SK-N-SH (cell line): ENCODE results near the gene RGL1. TPM values are rescaled to one million over a fixed set of nuclear protein-coding genes. Genes with fewer than 3 reads are reported as not detected.

Source experiments
- CTCF ChIA-PET: fragments of 300-600, 350-600 bp; formaldehyde crosslinking; extraction: SDS; loops from one replicate; lab custom pipeline; 2021; lab: Yijun Ruan, JAX
- POLR2A ChIA-PET: fragments of 350-600 bp; sonication (Branson Sonifier 250); formaldehyde crosslinking; extraction: SDS; loops from one replicate; lab custom pipeline; 2020; ENCODE audit warnings: antibody characterized with exemption, inconsistent platforms; lab: Yijun Ruan, JAX
- DNase-seq: peaks from one replicate; pipeline ENCODE4 v3.0.0; 2012
- H2AFZ ChIP-seq: fragments of 200-600 bp; sonication (generic); 2 replicates; pipeline ENCODE4 v1.8.1; 2016; ENCODE audit warnings: antibody characterized with exemption, mild to moderate bottlenecking, low read depth
- H3F3A ChIP-seq: fragments of 200-600 bp; sonication (generic); replicated peaks from 2 replicates; pipeline ENCODE3; 2016; ENCODE audit warnings: antibody characterized with exemption, mild to moderate bottlenecking; ENCODE audit not compliant: insufficient read depth
- H3K27ac ChIP-seq, 2 experiments: fragments of 200-500 bp in 1 of 2; fragments of 200-600 bp in 1 of 2; sonication (Bioruptor generic) in 1 of 2; sonication (generic), shearing (Covaris generic) in 1 of 2; 2 replicates each; pipeline versions ENCODE4 v1.5.1 to v1.6.1; 2014 to 2016; ENCODE audit warnings: low read depth in 2 of 2, inconsistent platforms in 1 of 2, low read length in 1 of 2, mild to moderate bottlenecking in 1 of 2, mixed read lengths in 1 of 2
- H3K27me3 ChIP-seq: fragments of 200-600 bp; sonication (generic), shearing (Covaris generic); 2 replicates; pipeline ENCODE4 v1.6.1; 2016; ENCODE audit warnings: mixed run types; ENCODE audit not compliant: insufficient read depth
- H3K36me3 ChIP-seq, 2 experiments: fragments of 200-500 bp in 1 of 2; fragments of 200-600 bp in 1 of 2; sonication (Bioruptor generic) in 1 of 2; sonication (generic) in 1 of 2; replicated peaks in 1 of 2; 2 replicates each; pipeline versions ENCODE3 to v1.5.1; 2014 to 2016; ENCODE audit warnings: low read length in 1 of 2, mild to moderate bottlenecking in 1 of 2; ENCODE audit not compliant: insufficient read depth in 2 of 2, control insufficient read depth in 1 of 2
- H3K4me1 ChIP-seq, 2 experiments: fragments of 200-500 bp in 1 of 2; fragments of 200-600 bp in 1 of 2; sonication (Bioruptor generic) in 1 of 2; sonication (generic), shearing (Covaris generic) in 1 of 2; 2 replicates each; pipeline versions ENCODE4 v1.5.1 to v1.6.1; 2014 to 2016; ENCODE audit warnings: low read depth in 1 of 2, low read length in 1 of 2, mixed run types in 1 of 2; ENCODE audit not compliant: insufficient read depth in 2 of 2, control insufficient read depth in 1 of 2
- H3K4me2 ChIP-seq: fragments of 200-600 bp; sonication (generic), shearing (Covaris generic); 2 replicates; pipeline ENCODE4 v1.6.1; 2017; ENCODE audit warnings: mixed run types
- H3K4me3 ChIP-seq, 2 experiments: fragments of 200-500 bp in 1 of 2; fragments of 200-600 bp in 1 of 2; sonication (Bioruptor generic) in 1 of 2; sonication (generic), shearing (Covaris generic) in 1 of 2; 2 replicates each; pipeline versions ENCODE4 v1.5.1 to v1.8.1; 2014 to 2016; ENCODE audit warnings: low read depth in 2 of 2, inconsistent platforms in 1 of 2, low read length in 1 of 2, mild to moderate bottlenecking in 1 of 2, mixed read lengths in 1 of 2, moderate library complexity in 1 of 2
- H3K79me2 ChIP-seq: fragments of 200-600 bp; sonication (generic); 2 replicates; pipeline ENCODE4 v1.8.1; 2017; ENCODE audit warnings: mild to moderate bottlenecking; ENCODE audit not compliant: insufficient read depth
- H3K9ac ChIP-seq: fragments of 200-600 bp; sonication (generic); 2 replicates; pipeline ENCODE4 v1.6.1; 2017; ENCODE audit warnings: mixed run types
- H3K9me2 ChIP-seq: fragments of 200-600 bp; sonication (generic); 2 replicates; pipeline ENCODE4 v1.6.1; 2017; ENCODE audit warnings: mixed run types
- H3K9me3 ChIP-seq: fragments of 200-600 bp; sonication (generic); 2 replicates; pipeline ENCODE4 v1.6.1; 2017; ENCODE audit warnings: mixed run types, mild to moderate bottlenecking, moderate library complexity
- H4K20me1 ChIP-seq: fragments of 200-600 bp; sonication (generic); 2 replicates; pipeline ENCODE4 v1.6.1; 2017; ENCODE audit warnings: mild to moderate bottlenecking, mixed run types; ENCODE audit not compliant: insufficient read depth
- CHD2 ChIP-seq: fragments of 150-350 bp; IDR thresholded peaks from 2 replicates; pipeline ENCODE4 v1.6.1; 2018; ENCODE audit warnings: low read length; ENCODE audit not compliant: partially characterized antibody
- EP300 ChIP-seq, 2 experiments: IDR thresholded peaks; 2 replicates each; pipeline versions ENCODE4 v1.4.0 to v1.6.1; 2012; ENCODE audit warnings: borderline replicate concordance in 1 of 2, low read depth in 1 of 2, low read length in 1 of 2
- EZH2phosphoT487 ChIP-seq: fragments of 200-600 bp; sonication (generic); IDR thresholded peaks from 2 replicates; pipeline ENCODE4 v1.6.1; 2017; ENCODE audit warnings: low read depth, mixed run types, mild to moderate bottlenecking, antibody characterized with exemption, moderate library complexity, borderline replicate concordance
- FOSL2 ChIP-seq: IDR thresholded peaks from 2 replicates; pipeline ENCODE4 v1.4.0; 2012; ENCODE audit warnings: low read depth, mild to moderate bottlenecking, moderate library complexity, borderline replicate concordance
- FOXM1 ChIP-seq: IDR thresholded peaks from 2 replicates; pipeline ENCODE4 v1.4.0; 2012; ENCODE audit warnings: low read depth, mild to moderate bottlenecking
- GABPA ChIP-seq: IDR thresholded peaks from 2 replicates; pipeline ENCODE4 v1.4.0; 2012; ENCODE audit warnings: low read depth, mild to moderate bottlenecking
- GATA2 ChIP-seq: sonication (generic); formaldehyde crosslinking; IDR thresholded peaks from 2 replicates; pipeline ENCODE4 v1.5.0; 2020; ENCODE audit warnings: mild to moderate bottlenecking, missing genetic modification reagents
- JUND ChIP-seq: IDR thresholded peaks from 2 replicates; pipeline ENCODE4 v1.4.0; 2012
- NFIC ChIP-seq: IDR thresholded peaks from 2 replicates; pipeline ENCODE4 v1.4.0; 2012; ENCODE audit warnings: borderline replicate concordance
- POLR2AphosphoS5 ChIP-seq: IDR thresholded peaks from 2 replicates; pipeline ENCODE4 v1.6.1; 2012; ENCODE audit warnings: low read depth, low read length
- RAD21 ChIP-seq: IDR thresholded peaks from 2 replicates; pipeline ENCODE4 v1.6.1; 2012; ENCODE audit warnings: mild to moderate bottlenecking, low read length
- RXRA ChIP-seq: IDR thresholded peaks from 2 replicates; pipeline ENCODE4 v1.4.0; 2012; ENCODE audit warnings: low read depth, mild to moderate bottlenecking, borderline replicate concordance
- SMC3 ChIP-seq: IDR thresholded peaks from 2 replicates; pipeline ENCODE4 v1.6.1; 2012; ENCODE audit warnings: low read depth, low read length, improper control_type of control experiment
- TCF12 ChIP-seq: IDR thresholded peaks from 2 replicates; pipeline ENCODE4 v1.4.0; 2012
- TEAD4 ChIP-seq: IDR thresholded peaks from 2 replicates; pipeline ENCODE4 v1.4.0; 2012; ENCODE audit warnings: mild to moderate bottlenecking, borderline replicate concordance; ENCODE audit not compliant: insufficient read depth
- WGBS: methylation state at CpG from one replicate; pipeline ENCODE4 v1.1.6; 2017; ENCODE audit warnings: low lambda C conversion rate; 5-methylcytosine and 5-hydroxymethylcytosine counted together
- polyA plus RNA-seq, 3 experiments: library from polyadenylated mRNA; depleted of rRNA; stranded (reverse); fragments of >200 nt; gene quantifications; 2 replicates each; pipeline ENCODE4 v1.2.3, GENCODE V29; 2012
- TF ChIP-seq, protein P1 (sequence below): IDR thresholded peaks from 2 replicates; pipeline ENCODE4; 2012
- TF ChIP-seq, protein P2 (sequence below): IDR thresholded peaks from 2 replicates; pipeline ENCODE4 v1.4.0; 2012; ENCODE audit warnings: low read depth

Gene RGL1
- polyA plus RNA-seq, 1 of the 3 experiments (the other 2 are of a cell fraction) = 8.3 TPM

DNA sequence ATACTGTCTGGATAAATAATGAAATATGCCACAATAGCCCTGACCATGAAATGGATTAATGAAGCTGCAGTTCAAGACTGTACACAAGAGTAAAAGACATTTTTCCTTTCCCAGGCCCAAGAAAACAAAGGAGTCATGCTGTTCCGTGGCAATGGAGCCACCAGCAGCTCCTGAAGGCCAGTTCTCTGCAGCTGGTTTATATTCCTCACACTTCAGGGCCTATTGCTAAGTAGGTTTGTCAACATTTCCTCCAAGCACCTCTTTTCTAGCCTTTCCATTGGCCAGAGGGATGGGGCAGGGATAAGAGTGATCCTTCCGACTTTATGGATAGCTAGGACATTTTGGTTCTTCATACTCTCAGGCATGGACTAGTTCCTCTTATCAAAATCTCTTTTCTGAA is 24.2 kb upstream of the RGL1 start:
- H3K36me3 ChIP-seq = no peaks in the 10 kb centered on the region
- no peak overlapping the region for H3K9ac ChIP-seq
- WGBS = 93% methylated on average over 2 of the region's 2 CpGs
- H3K9me2 ChIP-seq = no peaks in the 10 kb centered on the region
- H3K4me2 ChIP-seq = no peak overlapping the region
- no peaks in the 10 kb centered on the region for H3K9me3 ChIP-seq
- H4K20me1 ChIP-seq = no peaks in the 10 kb centered on the region
- H3K27ac ChIP-seq = no peak overlapping the region
- H3F3A ChIP-seq = peaks cover 14% of the 10 kb centered on the region
- DNase-seq = no peak
- no peaks in the 10 kb centered on the region for H3K27me3 ChIP-seq
- ChIA-PET CTCF (interaction anchor here (0.9 kb wide), 2 partner anchors 17 to 135 kb away, joined by 3 to 4 read pairs; no protein-coding TSS in a partner anchor), POLR2A (no interaction called here)
- no peaks in the 10 kb centered on the region for H3K79me2 ChIP-seq
- peaks cover 20 to 26% of the 10 kb centered on the region in 2 experiments for H3K4me1 ChIP-seq
- TF ChIP-seq EZH2phosphoT487 (no peak), POLR2AphosphoS5 (no peak), RAD21 (no peak)
- no peak overlapping the region for H2AFZ ChIP-seq
- H3K4me3 ChIP-seq = no peak overlapping the region

DNA sequence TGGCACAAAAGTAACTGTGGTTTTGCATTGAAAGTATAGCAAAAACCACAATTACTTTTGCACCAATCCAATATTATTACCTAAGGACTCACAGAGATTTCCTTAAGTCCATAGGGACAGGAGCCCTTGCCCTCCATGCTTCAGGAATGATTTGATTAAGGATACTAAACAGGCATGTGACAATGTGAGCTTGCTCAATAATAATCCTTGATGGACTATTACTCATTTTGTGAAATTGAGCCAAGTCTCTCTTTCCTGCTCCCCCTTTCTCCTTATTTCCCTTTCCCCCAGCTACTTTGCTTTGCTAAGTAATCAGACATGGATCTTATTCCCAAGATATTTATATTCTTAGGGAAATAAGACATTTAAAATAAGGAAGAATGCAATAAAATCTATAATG is 21.6 kb upstream of the RGL1 start:
- no peaks in the 10 kb centered on the region for H3K9me2 ChIP-seq
- H3K4me1 ChIP-seq = peaks cover 20% of the 10 kb centered on the region in 2 experiments
- CTCF ChIA-PET = no interaction called here
- H3K9ac ChIP-seq = no peak overlapping the region
- no peak overlapping the region for H3K4me3 ChIP-seq
- peak overlapping the region; percentile 22 to 77; a peak in 3 of 4 replicates for H3K27ac ChIP-seq
- no peaks in the 10 kb centered on the region for H3K36me3 ChIP-seq
- peak overlapping the region; percentile 34; the same call in 1 of the 2 replicates for H3K4me2 ChIP-seq
- no peaks in the 10 kb centered on the region for H3K27me3 ChIP-seq
- no peak for DNase-seq
- no peaks in the 10 kb centered on the region for H3K9me3 ChIP-seq
- no peaks in the 10 kb centered on the region for H3K79me2 ChIP-seq
- H3F3A ChIP-seq = peaks cover 14% of the 10 kb centered on the region
- no peak overlapping the region for H2AFZ ChIP-seq
- H4K20me1 ChIP-seq = no peaks in the 10 kb centered on the region
- POLR2A ChIA-PET = interaction anchor here (0.5 kb wide), 1 partner anchor 25 kb away, joined by 3 read pairs; no protein-coding TSS in a partner anchor
- TF ChIP-seq RXRA = no peak
- no peak for TF ChIP-seq GABPA
- no peak for TF ChIP-seq CHD2
- no peak for TF ChIP-seq SMC3
- peak; percentile 58; the same call in 1 of the 2 replicates for TF ChIP-seq NFIC
- peak; percentile 43 for TF ChIP-seq TCF12
- TF ChIP-seq FOSL2 = no peak
- TF ChIP-seq, protein P1, sequence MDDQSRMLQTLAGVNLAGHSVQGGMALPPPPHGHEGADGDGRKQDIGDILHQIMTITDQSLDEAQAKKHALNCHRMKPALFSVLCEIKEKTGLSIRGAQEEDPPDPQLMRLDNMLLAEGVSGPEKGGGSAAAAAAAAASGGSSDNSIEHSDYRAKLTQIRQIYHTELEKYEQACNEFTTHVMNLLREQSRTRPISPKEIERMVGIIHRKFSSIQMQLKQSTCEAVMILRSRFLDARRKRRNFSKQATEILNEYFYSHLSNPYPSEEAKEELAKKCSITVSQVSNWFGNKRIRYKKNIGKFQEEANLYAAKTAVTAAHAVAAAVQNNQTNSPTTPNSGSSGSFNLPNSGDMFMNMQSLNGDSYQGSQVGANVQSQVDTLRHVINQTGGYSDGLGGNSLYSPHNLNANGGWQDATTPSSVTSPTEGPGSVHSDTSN = peak; percentile 68
- TF ChIP-seq TEAD4 = no peak
- no peak for TF ChIP-seq FOXM1
- no peak for TF ChIP-seq EP300 (IDR thresholded peaks at IDR 0.05; ENCODE audit: borderline replicate concordance in 1 of 2, low read depth in 1 of 2, low read length in 1 of 2)
- TF ChIP-seq, protein P2, sequence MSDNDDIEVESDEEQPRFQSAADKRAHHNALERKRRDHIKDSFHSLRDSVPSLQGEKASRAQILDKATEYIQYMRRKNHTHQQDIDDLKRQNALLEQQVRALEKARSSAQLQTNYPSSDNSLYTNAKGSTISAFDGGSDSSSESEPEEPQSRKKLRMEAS = no peak
- no peak for TF ChIP-seq GATA2
- TF ChIP-seq JUND = 0 out of 2 replicates have a peak, but pooled peaks have one; percentile 14
